NAMALWA (cell line): ENCODE results near the gene DIP2C.
"Not testable (repeated sequence)": the region's sequence is repeated elsewhere in the genome, so short reads cannot be mapped to it uniquely, and the experiment has no call there.

Experiments used
- DNase-seq: peaks from one replicate; pipeline ENCODE4 v3.0.0-alpha.2; 2015; ENCODE audit warnings: low spot score

Gene DIP2C

DNA sequence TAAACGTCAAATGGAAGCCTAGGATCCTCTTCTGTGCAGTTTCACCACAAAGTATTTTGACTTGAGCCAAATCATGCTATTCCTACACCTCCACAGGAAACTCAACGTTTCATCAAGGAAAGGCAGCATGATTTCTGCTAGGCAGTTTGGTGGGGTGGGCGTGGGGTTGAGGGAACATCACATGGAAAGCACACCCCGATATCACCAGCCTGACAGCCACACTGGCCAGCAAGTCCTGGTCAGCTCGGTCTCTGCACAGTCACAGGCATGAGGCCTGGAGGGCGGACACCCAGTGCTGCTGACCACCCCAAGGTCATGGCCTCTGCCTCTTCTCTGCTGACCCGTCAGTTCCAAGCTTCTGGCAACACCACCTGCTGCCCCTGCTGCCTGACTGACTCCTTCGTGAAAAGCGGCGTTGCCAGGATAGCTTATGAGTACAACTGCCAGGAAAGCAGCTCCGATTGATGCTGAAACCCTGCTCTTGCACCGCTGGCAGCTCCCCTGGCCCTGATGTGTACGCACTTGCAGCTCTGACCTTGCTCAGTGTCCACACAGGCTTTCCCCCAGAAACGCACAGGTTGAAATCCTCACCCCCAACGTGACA, 171.5 kb downstream of the DIP2C start:
- DNase-seq, result no peak

DNA sequence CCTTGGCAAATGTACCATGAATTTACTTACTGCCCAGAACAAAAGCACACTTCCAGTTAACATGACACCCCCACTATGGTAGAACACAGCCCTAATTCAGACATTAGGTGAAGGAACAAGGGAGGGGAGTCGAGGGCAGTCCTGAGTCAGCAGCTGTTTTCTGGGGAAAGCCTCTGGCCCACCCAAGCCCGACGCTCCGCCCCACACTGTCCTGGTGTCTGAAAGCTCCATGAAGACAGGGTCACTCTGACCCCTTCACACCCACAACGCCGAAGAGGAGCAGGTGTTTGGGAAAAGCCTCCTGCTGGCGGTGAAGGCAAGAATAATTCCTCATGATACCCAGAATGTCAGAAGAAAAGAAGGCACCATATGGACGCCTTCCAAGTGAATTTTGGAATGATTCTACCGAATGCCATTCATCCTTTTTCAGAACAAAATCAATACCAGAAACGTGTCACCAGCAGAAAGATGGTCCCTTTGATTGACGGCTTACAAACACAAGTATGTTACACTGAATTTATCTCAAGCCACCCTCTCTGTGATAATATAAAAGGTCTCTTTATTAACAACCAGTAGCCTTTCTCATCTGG, 172.1 kb downstream of the DIP2C start:
- DNase-seq, result no peak

DNA sequence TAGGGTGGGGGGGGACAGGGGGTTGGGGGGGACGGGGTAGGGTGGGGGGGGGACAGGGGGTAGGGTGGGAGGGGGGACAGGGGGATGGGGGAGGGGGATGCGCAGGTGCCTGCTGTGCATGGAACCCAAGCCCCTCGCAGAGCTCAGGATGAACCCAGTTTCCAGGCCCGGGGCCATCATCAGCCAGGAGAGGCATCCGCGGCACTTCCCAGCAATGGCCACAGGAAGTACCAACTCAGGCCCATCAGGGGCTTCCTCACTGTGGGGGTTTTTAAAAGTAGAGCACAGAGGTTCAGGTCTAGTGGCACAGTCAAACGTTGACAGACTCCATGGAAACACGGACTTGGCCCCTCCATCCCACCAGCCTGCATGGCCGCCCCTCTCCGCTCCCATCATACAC, 172.7 kb downstream of the DIP2C start:
- DNase-seq, result no peak

DNA sequence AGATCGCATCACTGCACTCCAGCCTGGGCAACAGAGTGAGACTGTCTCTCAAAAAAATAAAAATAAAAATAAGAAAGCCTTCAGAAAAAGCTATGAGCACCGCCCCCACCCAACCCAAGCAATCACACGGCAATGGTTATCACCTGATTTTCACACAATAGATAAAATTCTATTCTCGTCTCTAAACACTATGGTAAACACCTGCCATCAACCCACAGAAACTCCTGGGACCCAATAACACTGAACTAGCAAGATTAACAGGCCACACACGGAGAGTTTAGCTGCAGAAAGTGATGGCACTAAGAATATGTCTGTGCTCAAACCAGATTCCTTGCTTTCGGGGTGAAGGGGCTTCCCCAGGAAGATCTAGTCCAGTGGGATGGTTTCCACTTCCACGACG, 173.8 kb downstream of the DIP2C start:
- peak; percentile 25 for DNase-seq

DNA sequence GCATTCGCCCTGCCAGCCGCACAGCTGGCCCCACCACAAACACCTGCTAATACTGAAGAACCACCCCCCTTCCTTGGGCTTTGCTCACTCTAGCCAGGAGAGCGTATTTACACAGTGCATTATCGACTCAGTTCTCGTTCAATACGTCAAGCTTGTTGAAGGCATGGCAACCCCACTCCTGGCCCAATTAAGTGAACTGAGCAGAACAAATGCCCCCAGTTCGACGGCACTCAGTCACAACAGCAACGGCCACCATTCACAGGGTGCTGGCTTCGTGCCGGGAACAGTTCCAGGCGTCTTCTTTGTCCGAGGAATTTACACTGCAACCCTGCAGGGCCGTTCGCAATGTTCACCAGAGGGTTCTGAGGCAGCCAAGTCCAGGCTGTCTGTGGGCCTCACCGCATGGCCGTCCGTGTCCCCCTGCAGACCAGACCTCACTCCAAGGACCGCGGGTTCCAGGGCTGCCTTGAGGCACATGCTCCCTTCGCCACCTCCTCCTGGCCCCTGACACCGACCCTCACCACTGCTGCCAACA, 175.3 kb downstream of the DIP2C start:
- peak; percentile 56 for DNase-seq

DNA sequence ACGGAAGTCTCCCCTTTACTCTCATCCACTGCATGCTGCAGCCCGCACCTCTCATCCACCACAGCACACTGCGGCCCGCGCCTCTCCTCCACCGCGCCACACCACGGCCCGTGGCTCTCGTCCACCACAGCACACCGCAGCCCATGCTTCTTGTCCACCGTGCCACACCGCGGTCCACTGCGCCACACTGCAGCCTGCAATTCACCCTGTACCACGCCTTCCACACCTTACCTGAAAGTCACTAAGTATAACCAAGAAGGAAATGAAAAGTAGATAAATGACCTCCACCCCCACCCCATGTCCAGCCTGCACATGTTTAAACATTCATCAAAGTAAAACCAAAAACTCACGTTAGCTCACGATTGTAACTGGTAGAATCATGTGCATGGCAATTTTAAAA, 176.1 kb downstream of the DIP2C start:
- no peak for DNase-seq

DNA sequence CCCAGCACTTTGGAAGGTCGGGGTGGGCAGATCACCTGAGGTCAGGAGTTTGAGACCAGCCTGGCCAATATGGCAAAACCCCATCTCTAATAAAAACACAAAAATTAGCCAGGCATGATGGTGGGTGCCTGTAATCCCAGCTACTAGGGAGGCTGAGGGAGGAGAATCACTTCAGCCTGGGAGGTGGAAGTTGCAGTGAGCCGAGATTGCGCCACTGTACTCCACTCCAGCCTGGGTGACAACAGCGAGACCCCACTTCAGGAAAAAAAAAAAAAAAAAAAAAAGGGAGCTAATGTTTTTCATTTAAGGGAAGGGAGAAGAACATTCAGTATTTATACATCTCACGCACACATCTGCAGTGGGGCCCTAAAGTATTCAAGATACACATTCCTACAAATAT, 176.8 kb downstream of the DIP2C start:
- DNase-seq, result not testable (repeated sequence)

DNA sequence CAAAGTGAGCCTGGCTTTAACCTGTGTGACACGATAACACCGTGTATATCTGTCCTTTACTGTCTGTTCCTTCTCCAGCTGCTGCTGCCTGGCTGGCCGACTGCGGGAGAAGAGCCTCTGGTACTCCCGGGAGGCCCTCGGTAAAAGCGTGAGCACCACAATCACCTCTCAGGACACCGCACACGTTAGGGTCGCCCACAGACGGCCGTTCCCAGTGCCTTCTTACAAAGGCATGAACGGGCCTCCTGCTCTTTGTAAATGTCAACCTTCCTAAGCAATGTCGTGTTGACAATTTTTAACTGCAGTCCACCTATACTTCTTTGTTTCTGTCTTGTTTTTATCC, 177.6 kb downstream of the DIP2C start:
- no peak for DNase-seq

DNA sequence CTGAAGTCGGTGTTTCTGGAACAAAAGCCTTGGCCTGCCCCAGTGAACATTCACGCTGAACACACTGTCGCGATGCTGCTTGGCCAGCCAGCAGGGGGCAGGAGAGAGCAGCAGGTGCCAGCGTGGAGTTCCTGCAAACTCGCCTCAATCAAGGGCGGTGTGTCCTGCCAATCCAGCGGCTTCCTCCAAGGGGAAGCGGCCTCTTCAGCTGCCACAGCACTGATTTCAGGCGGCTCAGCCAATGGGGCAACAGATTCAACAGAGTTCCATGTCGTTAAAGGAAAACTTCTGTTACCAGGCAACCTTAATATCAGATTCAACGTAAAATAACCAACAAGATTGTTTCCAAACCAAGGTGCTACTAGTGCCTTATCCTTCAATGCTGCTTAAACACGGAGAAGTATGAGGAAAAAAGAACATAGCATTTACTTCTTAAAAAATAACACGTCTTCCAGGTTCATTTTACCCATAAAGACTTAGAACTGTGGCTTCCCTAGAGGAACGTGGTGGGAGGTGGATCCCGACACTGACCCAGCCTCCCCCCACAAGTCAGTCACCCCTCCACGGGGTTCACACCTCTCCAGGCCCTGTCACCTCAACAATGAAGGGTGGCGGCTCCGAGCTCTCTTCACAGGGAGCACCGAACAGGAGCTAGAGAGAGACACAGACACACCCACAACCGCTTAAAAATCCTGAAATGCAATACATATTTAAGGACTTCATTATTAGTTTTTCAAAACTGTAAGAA, 178.2 kb downstream of the DIP2C start:
- DNase-seq, result peak; percentile 80

DNA sequence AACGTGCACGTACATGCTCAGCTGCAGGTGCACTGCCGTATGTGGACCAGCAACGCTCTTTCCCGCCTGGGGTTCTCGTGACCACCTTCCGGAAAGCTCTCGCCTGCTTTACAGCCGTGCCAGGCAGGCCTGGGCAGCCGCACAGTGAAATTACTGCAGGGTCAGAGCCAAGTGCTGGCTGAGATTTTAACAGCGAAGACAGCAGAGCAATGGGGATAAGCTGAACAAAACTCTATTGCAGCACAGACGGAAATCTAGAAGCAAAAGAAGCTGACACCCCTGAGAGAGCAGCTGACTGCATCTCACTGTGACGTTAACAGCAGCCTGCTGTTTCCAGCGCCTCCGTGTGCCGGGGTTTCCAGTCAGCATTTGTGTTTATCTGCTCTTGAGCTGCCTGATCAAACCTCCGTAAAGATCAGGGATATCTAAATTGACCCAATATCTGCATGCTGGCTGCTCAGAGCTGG, 179.0 kb downstream of the DIP2C start:
- no peak for DNase-seq

DNA sequence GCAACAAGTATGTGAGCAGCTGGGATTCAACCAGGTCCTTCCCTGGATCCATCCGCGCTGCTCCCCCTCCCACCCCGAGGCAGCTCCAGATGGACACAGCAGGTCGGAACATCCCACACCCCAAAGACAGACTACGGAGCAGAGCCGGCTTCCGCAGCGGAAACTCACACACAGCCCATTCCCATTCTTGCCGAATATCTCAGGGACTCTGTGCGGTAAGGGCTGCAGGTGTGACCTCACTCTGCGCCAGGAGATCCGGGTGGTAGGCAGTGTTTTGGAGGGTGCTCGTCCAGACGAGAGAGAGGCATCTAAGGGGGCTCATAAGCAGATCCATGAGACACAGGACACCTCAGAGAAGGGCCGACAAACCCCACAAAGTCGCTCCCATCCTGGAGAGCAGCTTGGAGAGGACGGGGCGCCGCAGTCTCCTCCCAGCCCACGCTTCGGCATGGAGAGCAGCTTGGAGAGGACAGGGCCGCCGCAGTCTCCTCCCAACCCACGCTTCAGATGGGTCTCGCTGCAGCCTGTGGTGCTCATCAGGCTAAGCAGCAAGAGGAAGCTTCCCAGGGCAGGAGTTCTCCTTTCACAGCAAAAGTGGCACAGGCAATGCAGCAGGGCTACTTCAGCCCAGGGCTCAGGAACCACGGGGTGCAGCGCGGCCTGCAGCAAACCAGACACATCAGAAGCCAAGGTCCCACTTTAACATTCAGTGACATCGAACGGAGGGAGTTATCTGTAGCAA, 179.9 kb downstream of the DIP2C start:
- DNase-seq, result no peak

DNA sequence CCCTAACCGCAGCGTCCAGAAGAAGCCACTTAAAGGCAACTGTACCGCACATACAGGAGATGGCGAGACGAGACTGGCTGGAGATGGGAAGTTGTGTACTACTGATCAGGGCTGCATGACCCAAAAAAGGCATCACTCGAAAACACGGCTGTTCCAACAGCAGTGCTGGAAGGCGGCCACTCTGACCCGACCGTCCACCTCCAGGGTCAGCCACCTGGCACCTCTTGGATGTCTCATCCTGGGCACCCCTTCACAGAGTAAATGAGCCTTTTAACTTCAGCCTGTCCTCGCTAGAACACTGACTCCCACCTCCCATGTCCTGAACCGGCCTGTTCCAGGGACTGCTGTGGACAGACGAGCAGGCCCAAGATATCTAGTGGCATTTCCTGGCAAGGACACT, 180.7 kb downstream of the DIP2C start:
- no peak for DNase-seq

DNA sequence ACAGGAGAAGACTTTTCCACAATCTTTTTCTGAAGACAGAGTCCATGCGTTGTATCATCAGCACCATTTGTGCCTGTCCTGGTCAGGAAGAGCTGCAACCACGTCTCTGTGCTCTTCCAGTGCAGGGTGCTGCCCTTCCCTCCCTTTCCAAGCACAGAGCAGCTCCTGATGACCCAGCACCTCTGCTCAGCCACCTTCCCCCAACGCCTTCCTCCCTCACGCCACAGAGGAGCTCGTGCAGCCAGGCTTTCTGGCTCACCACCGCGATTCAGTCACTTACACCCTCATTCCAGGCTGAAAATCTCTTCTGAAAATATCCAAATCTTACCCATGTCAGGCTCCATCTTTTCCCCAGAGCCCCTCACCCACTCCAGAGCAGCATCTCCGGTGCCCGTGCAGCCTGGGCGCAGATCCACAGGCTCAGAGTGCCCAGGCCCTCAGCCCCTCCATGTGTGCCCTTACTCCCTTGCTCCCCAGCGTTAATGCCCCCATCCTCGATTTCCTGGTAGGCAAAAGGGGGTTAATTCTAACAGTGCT, 181.5 kb downstream of the DIP2C start:
- DNase-seq, result no peak

DNA sequence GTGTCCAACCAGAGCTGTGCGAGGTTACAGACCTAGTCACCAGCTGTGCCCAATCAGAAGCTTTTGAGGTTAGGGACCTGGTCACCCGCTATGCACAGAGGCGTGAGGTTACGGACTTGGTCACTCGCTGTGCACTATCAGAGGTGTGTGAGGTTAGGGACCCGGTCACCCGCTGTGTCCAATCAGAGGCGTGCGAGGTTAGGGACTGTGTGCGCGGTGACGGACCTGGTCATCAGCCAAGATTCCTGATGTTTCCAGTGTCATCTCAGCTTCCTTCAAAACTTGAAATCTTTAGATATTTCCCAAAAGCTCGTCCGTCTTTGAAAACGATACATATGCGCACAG, 182.1 kb downstream of the DIP2C start:
- no peak for DNase-seq

DNA sequence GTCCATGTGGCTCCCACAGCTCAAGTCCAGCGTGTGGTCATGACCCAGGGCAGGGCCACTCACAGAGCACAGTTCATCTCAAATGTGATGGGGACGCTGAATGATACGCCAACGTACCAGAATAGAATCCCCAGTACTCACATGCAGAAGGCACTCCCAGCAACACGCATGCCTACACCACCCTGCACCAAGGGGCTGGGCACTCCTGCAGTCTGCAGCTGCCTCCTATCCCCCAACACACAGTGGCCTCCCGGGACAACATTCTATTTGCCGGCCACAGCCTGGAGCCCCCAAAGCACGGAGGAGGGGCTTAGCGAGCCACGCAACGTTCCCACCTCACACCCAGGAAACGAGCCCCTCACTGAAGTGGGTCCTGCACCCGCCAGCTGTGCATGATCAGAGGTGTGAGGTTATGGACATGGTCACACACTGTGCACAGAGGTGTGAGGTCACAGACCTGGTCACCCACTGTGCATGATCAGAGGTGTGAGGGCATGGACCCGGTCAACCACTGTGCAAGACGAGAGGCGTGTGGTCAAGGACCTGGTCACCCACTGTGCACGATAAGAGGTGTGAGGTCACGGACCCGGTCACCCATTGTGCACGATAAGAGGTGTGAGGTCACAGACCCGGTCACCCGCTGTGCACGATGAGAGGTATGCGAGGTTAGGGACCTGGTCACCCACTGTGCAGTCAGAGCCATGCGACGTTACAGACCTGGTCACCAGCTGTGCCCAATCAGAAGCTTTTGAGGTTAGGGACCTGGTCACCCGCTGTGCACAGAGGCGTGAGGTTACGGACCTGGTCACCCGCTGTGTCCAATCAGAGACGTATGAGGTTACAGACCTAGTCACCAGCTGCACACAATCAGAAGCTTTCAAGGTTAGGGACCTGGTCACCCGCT, 182.8 kb downstream of the DIP2C start:
- no peak for DNase-seq

DNA sequence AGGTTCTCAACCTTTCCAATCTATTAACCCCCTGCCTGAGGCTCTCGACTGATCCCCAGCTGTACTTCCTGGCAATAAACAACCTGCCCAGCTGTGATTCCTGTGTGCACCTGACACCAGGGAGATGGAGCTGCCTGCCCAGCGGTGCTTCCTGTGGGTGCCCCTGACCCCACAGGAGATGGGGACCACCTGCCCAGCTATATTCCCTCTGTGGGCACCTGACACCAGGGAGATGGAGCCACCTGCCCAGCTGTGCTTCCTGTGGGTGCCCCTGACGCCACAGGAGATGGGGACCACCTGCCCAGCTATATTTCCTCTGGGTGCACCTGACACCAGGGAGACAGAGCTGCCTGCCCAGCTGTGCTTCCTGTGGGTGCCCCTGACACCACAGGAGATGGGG, 184.0 kb downstream of the DIP2C start:
- DNase-seq, result peak; percentile 43

DNA sequence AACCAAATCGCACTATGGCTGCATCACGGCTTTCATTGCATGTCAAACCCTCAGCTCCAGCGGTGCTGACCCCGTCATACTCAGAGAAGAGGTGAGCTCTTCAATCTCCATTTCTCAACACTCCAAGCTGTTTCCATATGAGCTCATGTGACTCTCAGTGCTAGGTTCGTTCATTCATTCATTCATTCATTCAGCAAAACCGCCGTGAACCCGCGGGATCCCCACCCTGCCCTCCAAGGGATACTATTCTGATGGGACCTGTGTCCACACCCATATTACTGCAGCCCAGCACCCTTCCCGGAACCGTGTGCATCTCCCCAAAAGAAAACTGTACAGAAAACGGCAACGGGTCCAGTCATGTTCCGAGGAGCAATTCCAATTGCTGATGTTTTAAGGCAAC, 184.7 kb downstream of the DIP2C start:
- DNase-seq, result no peak

DNA sequence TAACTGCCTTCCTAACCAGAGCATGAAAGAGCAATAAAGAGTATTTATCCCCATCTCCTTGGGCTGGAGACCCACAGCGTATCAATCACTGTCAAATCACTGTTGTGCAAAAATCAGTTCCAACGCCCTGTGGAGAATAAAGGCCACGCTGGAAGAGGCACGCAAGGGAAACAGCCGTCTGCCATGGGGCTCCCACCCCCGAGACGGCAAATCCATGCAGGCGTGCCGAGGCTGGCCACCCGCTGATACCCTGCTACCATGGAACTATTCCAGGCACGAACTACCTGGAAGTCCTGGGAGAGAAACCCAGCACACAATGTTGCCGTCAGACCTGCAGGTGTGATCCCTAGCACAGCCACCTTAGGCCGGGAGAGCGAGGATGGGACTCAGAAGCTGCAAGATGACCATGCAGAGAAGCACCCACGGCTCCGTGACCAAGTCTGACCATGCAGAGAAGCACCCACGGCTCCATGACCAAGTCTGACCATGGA, 185.3 kb downstream of the DIP2C start:
- DNase-seq, result no peak

DNA sequence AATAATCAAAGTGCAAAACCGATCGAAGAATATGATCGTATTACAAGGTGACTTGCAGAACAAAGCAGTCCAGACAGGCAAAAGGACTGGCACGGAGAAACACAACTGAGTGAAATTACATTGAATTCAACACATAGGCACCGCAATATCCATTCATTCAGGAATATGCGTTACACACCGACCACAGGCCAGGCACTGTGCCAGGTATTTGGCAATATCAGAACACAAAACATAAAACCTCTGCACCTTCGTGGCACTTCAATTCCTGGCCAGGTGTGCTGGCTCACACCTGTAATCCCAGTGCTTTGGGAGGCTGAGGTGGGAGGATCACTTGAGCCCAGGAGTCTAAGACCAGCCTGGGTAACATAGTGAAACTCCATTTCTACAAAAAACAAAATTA, 187.9 kb downstream of the DIP2C start:
- no peak for DNase-seq

DNA sequence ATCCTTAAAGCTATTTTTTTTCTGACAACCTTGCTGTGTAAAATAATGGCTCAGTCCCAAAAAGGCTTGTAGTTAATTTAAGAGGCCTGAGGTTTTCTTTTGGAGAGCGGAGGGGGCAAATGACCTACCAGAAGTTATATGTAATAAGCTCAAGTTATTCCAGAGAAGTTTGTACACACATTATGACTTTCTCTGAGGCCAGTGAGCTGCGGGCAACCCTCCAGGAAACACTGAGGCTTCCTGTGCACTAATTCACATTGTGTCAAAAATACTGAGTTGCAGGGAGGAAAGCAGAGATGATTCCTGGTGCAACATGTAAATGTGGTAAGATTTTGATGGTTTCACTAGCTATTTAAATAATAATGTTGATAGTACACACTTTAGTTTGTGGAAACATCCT, 188.6 kb downstream of the DIP2C start:
- no peak for DNase-seq

DNA sequence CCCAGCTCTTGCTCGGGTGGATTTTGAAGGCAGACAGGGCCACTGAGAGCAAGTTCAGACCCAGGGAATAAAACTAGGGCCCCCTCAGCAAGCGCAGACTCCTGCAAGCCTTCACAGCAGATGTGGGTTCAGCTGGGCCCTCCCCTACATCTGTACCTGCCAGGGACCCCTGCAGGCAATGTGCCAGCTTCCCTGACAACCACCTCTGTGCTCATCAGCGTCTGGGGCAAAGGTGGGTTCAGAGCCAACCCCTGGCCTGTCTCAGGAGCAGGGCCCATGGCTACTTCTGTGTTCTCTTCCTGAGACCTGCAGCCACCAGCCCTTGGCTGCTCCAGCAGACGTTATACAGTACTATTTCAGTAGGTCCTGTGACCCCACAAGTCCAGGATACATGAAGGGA, 189.5 kb downstream of the DIP2C start:
- no peak for DNase-seq
